ENCODE measurements around the gene PRUNE2. TPM values are rescaled to one million over a fixed set of nuclear protein-coding genes. Genes with fewer than 3 reads are reported as not detected.

PRUNE2 gene
- polyA plus RNA-seq, 1 donor (not counting 4 experiments of a cell fraction or from before 2014, with no cell fraction given): 0.41 TPM

DNA sequence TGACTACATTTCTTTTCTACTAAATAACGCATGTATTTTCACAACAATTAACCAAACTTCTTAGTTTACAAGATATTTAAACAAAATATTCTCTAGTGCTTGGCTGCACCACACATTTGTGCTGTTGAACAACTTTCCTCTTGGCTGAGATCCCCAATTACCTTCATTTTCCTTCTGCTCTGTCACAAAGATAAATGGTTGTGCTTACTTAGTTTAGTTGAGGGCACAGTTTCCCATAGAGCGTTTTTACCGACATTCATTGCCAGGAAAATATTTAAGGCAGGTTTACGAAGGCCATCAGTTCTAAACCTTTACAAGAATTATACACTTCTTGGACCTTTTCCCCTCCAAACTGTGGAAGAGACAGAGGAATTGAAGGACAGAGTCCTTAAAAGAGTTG, 60.7 kb downstream of the PRUNE2 start:
- Histone ChIP-seq H3K36me3 (ENCODE audit: control insufficient read depth in 2 of 2, extremely low read depth in 1 of 2, insufficient read depth in 2 of 2, low read length in 2 of 2) (no peaks in the 10 kb centered on the region), H3K27ac (ENCODE audit: control insufficient read depth, insufficient read depth, low read length) (no peak overlapping the region), H3K4me1 (ENCODE audit: control insufficient read depth, extremely low read depth, insufficient read depth, low read length) (no peaks in the 10 kb centered on the region), H3K79me2 (ENCODE audit: control insufficient read depth, insufficient read depth, low read length) (no peaks in the 10 kb centered on the region), H4K20me1 (ENCODE audit: control insufficient read depth, extremely low read depth, insufficient read depth, low read length) (no peaks in the 10 kb centered on the region), H3K4me2 (ENCODE audit: control insufficient read depth, extremely low read depth, insufficient read depth, low read depth, low read length) (no peak overlapping the region), H3K27me3 (ENCODE audit: control insufficient read depth, extremely low read depth, insufficient read depth, low read length) (no peaks in the 10 kb centered on the region), H3K9ac (ENCODE audit: control insufficient read depth, extremely low read depth, insufficient read depth, low read length) (no peak overlapping the region), H2AFZ (ENCODE audit: control insufficient read depth, low read length) (no peak overlapping the region), H3K4me3 (ENCODE audit: control insufficient read depth in 2 of 3, extremely low read depth in 1 of 3, insufficient read depth in 2 of 3, low read depth in 1 of 3, low read length in 3 of 3) (no peak overlapping the region), H3K9me3 (ENCODE audit: control insufficient read depth, low read depth, low read length) (no peaks in the 10 kb centered on the region), H3K9me1 (ENCODE audit: control insufficient read depth, extremely low read depth, insufficient read depth, low read length) (no peaks in the 10 kb centered on the region)
- DNase-seq (ENCODE audit: low read depth, low spot score) (no peak), FAIRE-seq (no peak)
- dilution Hi-C loops (cut with MboI; ENCODE audit: extremely low pct_ligation_motif_present, low sequenced_read_pairs): no loop called here
- TF ChIP-seq EZH2 (IDR thresholded peaks at IDR 0.05; ENCODE audit: low read length) (no peak), CTCF (optimal IDR thresholded peaks at IDR 0.05 in 1 of 3, IDR thresholded peaks at IDR 0.05 in 1 of 3, conservative IDR thresholded peaks at IDR 0.05 in 1 of 3; ENCODE audit: extremely low read depth in 1 of 3, insufficient read depth in 2 of 3, low read length in 3 of 3) (no peak)

GRCh38 chr9:76835571-76836283, 70.2 kb downstream of the PRUNE2 start:
- no peak overlapping the region for H2AFZ ChIP-seq (ENCODE audit: control insufficient read depth, low read length)
- H3K4me3 ChIP-seq (ENCODE audit: control insufficient read depth in 2 of 3, extremely low read depth in 1 of 3, insufficient read depth in 2 of 3, low read depth in 1 of 3, low read length in 3 of 3): no peak overlapping the region

More at GRCh38 chr9:76835571-76836283, 70.2 kb downstream of the PRUNE2 start:
- no peaks in the 10 kb centered on the region for H3K9me1 ChIP-seq (ENCODE audit: control insufficient read depth, extremely low read depth, insufficient read depth, low read length)
- no peak overlapping the region for H3K27ac ChIP-seq (ENCODE audit: control insufficient read depth, insufficient read depth, low read length)
- TF ChIP-seq EZH2 (IDR thresholded peaks at IDR 0.05; ENCODE audit: low read length) (no peak), CTCF (optimal IDR thresholded peaks at IDR 0.05 in 1 of 3, IDR thresholded peaks at IDR 0.05 in 1 of 3, conservative IDR thresholded peaks at IDR 0.05 in 1 of 3; ENCODE audit: extremely low read depth in 1 of 3, insufficient read depth in 2 of 3, low read length in 3 of 3) (no peak)
- no peaks in the 10 kb centered on the region for H3K79me2 ChIP-seq (ENCODE audit: control insufficient read depth, insufficient read depth, low read length)
- H3K4me1 ChIP-seq (ENCODE audit: control insufficient read depth, extremely low read depth, insufficient read depth, low read length): no peaks in the 10 kb centered on the region
- no peaks in the 10 kb centered on the region for H3K36me3 ChIP-seq (ENCODE audit: control insufficient read depth in 2 of 2, extremely low read depth in 1 of 2, insufficient read depth in 2 of 2, low read length in 2 of 2)
- peak overlapping the region; percentile 41 for H3K4me2 ChIP-seq (ENCODE audit: control insufficient read depth, extremely low read depth, insufficient read depth, low read depth, low read length)
- no peak overlapping the region for H3K9ac ChIP-seq (ENCODE audit: control insufficient read depth, extremely low read depth, insufficient read depth, low read length)
- no peaks in the 10 kb centered on the region for H4K20me1 ChIP-seq (ENCODE audit: control insufficient read depth, extremely low read depth, insufficient read depth, low read length)
- dilution Hi-C loops (cut with MboI; ENCODE audit: extremely low pct_ligation_motif_present, low sequenced_read_pairs): no loop called here
- no peaks in the 10 kb centered on the region for H3K9me3 ChIP-seq (ENCODE audit: control insufficient read depth, low read depth, low read length)
- no peaks in the 10 kb centered on the region for H3K27me3 ChIP-seq (ENCODE audit: control insufficient read depth, extremely low read depth, insufficient read depth, low read length)
- DNase-seq (ENCODE audit: low read depth, low spot score) (no peak), FAIRE-seq (no peak)

Data from keratinocyte (primary cell).